ENCODE measurements around the gene DYDC1.
"Not testable (repeated sequence)": the region's sequence is repeated elsewhere in the genome, so short reads cannot be mapped to it uniquely, and the experiment has no call there.

Gene DYDC1

GRCh38 chr10:80344276-80344675 lies 12.3 kb downstream of the DYDC1 start:
- DNase-seq (ENCODE audit: low read depth, low spot score), result no peak

- DNase-seq (ENCODE audit: low read depth, low spot score), result no peak
These were observed 22.6 kb downstream of the DYDC1 start for GRCh38 chr10:80333983-80334382.

GRCh38 chr10:80324891-80325364 lies 31.6 kb downstream of the DYDC1 start:
- DNase-seq (ENCODE audit: low read depth, low spot score), result peak; percentile 30

- no peak for DNase-seq (ENCODE audit: low read depth, low spot score)
These were observed 32.5 kb downstream of the DYDC1 start for GRCh38 chr10:80324086-80324485.

- DNase-seq (ENCODE audit: low read depth, low spot score), result no peak
These were observed 33.2 kb downstream of the DYDC1 start for GRCh38 chr10:80323311-80323710.

- DNase-seq (ENCODE audit: low read depth, low spot score), result no peak
These were observed 33.8 kb downstream of the DYDC1 start for GRCh38 chr10:80322711-80323110.

GRCh38 chr10:80322158-80322557 lies 34.4 kb downstream of the DYDC1 start:
- DNase-seq (ENCODE audit: low read depth, low spot score), result no peak

- DNase-seq (ENCODE audit: low read depth, low spot score), result no peak
These were observed 35.4 kb downstream of the DYDC1 start for GRCh38 chr10:80321183-80321582.

- peak; percentile 12 for DNase-seq (ENCODE audit: low read depth, low spot score)
These were observed 36.2 kb downstream of the DYDC1 start for GRCh38 chr10:80320377-80320776.

- DNase-seq (ENCODE audit: low read depth, low spot score), result no peak
These were observed 36.7 kb downstream of the DYDC1 start for GRCh38 chr10:80319725-80320290.

- DNase-seq (ENCODE audit: low read depth, low spot score), result no peak
These were observed 37.2 kb downstream of the DYDC1 start for GRCh38 chr10:80319318-80319717.

GRCh38 chr10:80318742-80319141 lies 37.8 kb downstream of the DYDC1 start:
- no peak for DNase-seq (ENCODE audit: low read depth, low spot score)

GRCh38 chr10:80315391-80315790 lies 41.2 kb downstream of the DYDC1 start:
- no peak for DNase-seq (ENCODE audit: low read depth, low spot score)

- DNase-seq (ENCODE audit: low read depth, low spot score), result no peak
These were observed 43.0 kb downstream of the DYDC1 start for GRCh38 chr10:80313523-80313922.

- not testable (repeated sequence) for DNase-seq (ENCODE audit: low read depth, low spot score)
These were observed 50.6 kb downstream of the DYDC1 start for GRCh38 chr10:80305989-80306388.

- no peak for DNase-seq (ENCODE audit: low read depth, low spot score)
These were observed 59.6 kb downstream of the DYDC1 start for GRCh38 chr10:80296942-80297341.

- no peak for DNase-seq (ENCODE audit: low read depth, low spot score)
These were observed 63.8 kb downstream of the DYDC1 start for GRCh38 chr10:80292607-80293239.

- no peak for DNase-seq (ENCODE audit: low read depth, low spot score)
These were observed 65.9 kb downstream of the DYDC1 start for GRCh38 chr10:80290474-80291220.

- DNase-seq (ENCODE audit: low read depth, low spot score), result no peak
These were observed 66.9 kb downstream of the DYDC1 start, which contains the start of gene MAT1A for GRCh38 chr10:80289451-80290287. Gene MAT1A (minus strand): TSS chr10:80289658. CDS start chr10:80289423, 235 bp downstream.

- no peak for DNase-seq (ENCODE audit: low read depth, low spot score)
These were observed 67.7 kb downstream of the DYDC1 start for GRCh38 chr10:80288849-80289248.

Data from ELF-1 (cell line).